ENCODE data around the gene SH3RF3.

The SH3RF3 gene

DNA sequence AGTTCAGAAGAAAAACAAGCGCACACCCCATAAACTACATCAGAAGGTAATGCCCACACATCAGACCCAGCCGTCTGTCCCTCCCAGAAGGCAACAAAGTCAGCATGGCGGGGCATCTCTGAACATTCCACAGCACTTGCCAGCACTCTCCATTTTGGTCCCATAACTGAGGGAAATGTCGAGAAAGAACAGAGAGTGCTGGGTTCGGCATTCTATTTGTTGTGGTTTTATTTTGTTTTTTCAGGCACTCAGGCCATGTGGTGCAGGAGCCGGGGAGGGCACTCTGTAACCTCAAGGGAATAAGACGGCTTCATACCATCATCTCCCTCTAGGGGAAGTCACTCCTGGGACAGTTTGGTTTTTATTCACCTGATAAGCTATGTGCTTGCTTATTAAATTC is 328.8 kb downstream of the SH3RF3 start:
- Histone ChIP-seq H3K4me3 (ENCODE audit: low read depth, low read length) (no peak overlapping the region), H3K4me2 (ENCODE audit: low read length) (no peak overlapping the region)
- TF ChIP-seq, protein P1, sequence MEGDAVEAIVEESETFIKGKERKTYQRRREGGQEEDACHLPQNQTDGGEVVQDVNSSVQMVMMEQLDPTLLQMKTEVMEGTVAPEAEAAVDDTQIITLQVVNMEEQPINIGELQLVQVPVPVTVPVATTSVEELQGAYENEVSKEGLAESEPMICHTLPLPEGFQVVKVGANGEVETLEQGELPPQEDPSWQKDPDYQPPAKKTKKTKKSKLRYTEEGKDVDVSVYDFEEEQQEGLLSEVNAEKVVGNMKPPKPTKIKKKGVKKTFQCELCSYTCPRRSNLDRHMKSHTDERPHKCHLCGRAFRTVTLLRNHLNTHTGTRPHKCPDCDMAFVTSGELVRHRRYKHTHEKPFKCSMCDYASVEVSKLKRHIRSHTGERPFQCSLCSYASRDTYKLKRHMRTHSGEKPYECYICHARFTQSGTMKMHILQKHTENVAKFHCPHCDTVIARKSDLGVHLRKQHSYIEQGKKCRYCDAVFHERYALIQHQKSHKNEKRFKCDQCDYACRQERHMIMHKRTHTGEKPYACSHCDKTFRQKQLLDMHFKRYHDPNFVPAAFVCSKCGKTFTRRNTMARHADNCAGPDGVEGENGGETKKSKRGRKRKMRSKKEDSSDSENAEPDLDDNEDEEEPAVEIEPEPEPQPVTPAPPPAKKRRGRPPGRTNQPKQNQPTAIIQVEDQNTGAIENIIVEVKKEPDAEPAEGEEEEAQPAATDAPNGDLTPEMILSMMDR (IDR thresholded peaks at IDR 0.05), result no peak

DNA sequence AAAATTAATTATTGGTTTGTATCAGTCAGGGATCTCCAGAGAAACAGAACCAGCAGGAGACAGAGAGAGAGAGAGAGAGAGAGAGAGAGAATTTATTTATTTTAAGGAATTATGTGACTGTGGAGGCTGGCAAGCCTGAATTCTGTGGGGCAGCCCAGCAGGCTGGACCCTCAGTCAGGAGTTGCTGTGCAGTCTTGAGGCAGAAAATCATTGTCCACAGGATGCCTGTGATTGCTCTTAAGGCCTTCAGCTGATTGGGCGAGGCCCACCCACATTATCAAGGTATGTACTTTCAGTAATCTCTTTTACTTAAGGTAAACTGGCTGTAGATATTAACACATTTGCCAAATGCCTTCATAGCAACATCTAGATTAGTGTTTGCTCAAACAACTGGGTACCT is 329.5 kb downstream of the SH3RF3 start:
- Histone ChIP-seq H3K4me2 (ENCODE audit: low read length) (no peak overlapping the region), H3K9me3 (ENCODE audit: control insufficient read depth, low read length) (no peaks in the 10 kb centered on the region), H3K4me3 (ENCODE audit: low read depth, low read length) (no peak overlapping the region), H3K9ac (no peak overlapping the region), H3K27ac (no peak overlapping the region), H3K4me1 (no peaks in the 10 kb centered on the region), H3K36me3 (ENCODE audit: control insufficient read depth, insufficient read depth, low read length) (no peaks in the 10 kb centered on the region), H3K27me3 (ENCODE audit: control insufficient read depth, insufficient read depth, low read length) (no peaks in the 10 kb centered on the region), H3K79me2 (no peaks in the 10 kb centered on the region), H2AFZ (no peak overlapping the region)
- TF ChIP-seq, protein P1 (IDR thresholded peaks at IDR 0.05), result no peak

More for the DNA sequence above, 328.8 kb downstream of the SH3RF3 start:
- no peak overlapping the region for H3K27ac ChIP-seq
- no peaks in the 10 kb centered on the region for H3K4me1 ChIP-seq
- no peaks in the 10 kb centered on the region for H3K9me3 ChIP-seq (ENCODE audit: control insufficient read depth, low read length)
- no peak overlapping the region for H3K9ac ChIP-seq
- no peak overlapping the region for H2AFZ ChIP-seq
- H3K36me3 ChIP-seq (ENCODE audit: control insufficient read depth, insufficient read depth, low read length), result no peaks in the 10 kb centered on the region
- no peaks in the 10 kb centered on the region for H3K79me2 ChIP-seq
- no peaks in the 10 kb centered on the region for H3K27me3 ChIP-seq (ENCODE audit: control insufficient read depth, insufficient read depth, low read length)

DNA sequence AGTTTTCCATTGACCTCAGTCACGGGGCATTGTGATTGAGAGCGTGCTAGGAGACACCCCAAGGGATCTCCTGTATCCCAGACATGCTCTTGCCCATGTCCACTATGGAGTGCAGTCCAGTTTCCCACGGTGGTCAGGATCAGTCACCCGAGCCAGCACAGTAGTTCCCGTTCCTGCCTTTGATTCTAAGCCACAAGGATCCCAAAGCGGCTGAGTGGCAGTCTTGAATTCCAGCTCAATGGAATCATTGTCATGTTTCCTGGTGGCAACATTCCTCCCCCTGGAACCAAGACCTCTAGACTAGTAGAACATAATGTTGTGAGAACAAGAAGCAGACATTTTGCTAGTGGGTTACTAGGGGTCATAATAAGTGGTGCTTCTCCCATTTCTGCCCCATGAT is 330.5 kb downstream of the SH3RF3 start:
- no peak overlapping the region for H3K27ac ChIP-seq
- H3K4me2 ChIP-seq (ENCODE audit: low read length), result no peak overlapping the region
- TF ChIP-seq, protein P1 (IDR thresholded peaks at IDR 0.05), result no peak
- no peak overlapping the region for H2AFZ ChIP-seq
- no peaks in the 10 kb centered on the region for H3K27me3 ChIP-seq (ENCODE audit: control insufficient read depth, insufficient read depth, low read length)
- H3K4me1 ChIP-seq, result no peaks in the 10 kb centered on the region
- no peaks in the 10 kb centered on the region for H3K36me3 ChIP-seq (ENCODE audit: control insufficient read depth, insufficient read depth, low read length)
- no peaks in the 10 kb centered on the region for H3K9me3 ChIP-seq (ENCODE audit: control insufficient read depth, low read length)
- no peaks in the 10 kb centered on the region for H3K79me2 ChIP-seq
- H3K4me3 ChIP-seq (ENCODE audit: low read depth, low read length), result no peak overlapping the region
- no peak overlapping the region for H3K9ac ChIP-seq

DNA sequence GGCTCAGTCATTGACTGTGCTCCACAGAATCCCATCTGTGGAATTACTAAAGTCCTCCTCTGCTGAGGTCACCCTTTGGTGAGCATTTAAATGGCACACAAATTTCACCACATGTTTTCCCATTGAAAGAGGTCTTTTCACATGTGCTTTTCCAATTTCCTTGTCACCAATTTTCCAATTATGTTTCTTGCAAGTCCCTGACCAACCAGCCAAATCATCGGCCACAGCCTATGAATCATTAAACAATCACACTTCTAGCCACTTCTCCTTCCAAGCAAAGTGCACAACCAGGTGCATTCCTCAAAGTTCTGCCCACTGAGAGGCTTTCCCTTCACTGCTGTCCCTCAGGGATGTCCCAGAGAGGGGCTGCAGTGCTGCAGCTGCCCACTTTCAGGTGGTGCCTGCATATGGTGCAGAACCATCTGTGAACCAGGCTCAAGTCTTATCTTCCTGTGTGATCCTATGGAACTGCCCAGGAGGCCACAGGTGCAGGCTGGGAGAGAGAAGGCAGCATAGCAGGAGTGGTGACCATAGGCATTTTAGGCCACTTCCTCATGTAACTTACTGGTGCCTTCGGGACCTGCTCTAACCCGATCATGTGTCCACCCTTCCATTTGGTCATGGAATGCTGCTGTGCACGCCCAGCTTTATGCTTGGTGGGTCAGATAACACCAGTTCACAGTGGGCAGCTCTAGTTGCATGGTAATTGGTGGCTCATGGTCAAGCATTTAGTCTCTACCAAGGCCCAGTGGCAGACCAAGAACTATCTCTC is 331.7 kb downstream of the SH3RF3 start:
- TF ChIP-seq, protein P1 (IDR thresholded peaks at IDR 0.05), result no peak

DNA sequence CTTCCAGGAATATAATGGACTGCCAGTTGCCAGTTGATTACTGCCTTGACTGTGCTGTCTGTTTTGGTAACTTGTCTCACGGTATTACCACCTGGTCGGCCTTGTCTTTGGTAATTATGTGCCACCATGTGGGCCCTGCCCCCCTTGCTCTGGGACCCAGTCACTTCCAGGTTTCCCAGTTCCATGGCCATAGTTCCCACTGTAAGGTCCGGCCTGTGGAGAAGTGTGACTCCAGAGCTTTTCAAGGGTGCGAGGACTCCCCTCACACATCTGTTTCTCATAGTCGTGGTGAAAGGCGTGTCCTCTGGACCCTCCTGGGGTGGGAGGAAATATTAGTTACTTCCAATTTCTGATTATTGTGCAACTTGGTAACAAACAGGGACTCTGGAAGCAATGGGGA is 334.2 kb downstream of the SH3RF3 start:
- no peaks in the 10 kb centered on the region for H3K36me3 ChIP-seq (ENCODE audit: control insufficient read depth, insufficient read depth, low read length)
- H3K4me2 ChIP-seq (ENCODE audit: low read length), result no peak overlapping the region
- no peak overlapping the region for H3K27ac ChIP-seq
- no peaks in the 10 kb centered on the region for H3K27me3 ChIP-seq (ENCODE audit: control insufficient read depth, insufficient read depth, low read length)
- H2AFZ ChIP-seq, result no peak overlapping the region
- no peaks in the 10 kb centered on the region for H3K4me1 ChIP-seq
- H3K79me2 ChIP-seq, result no peaks in the 10 kb centered on the region
- TF ChIP-seq, protein P1 (IDR thresholded peaks at IDR 0.05), result no peak
- H3K9me3 ChIP-seq (ENCODE audit: control insufficient read depth, low read length), result no peaks in the 10 kb centered on the region
- H3K4me3 ChIP-seq (ENCODE audit: low read depth, low read length), result no peak overlapping the region
- no peak overlapping the region for H3K9ac ChIP-seq

More for the DNA sequence above, 331.7 kb downstream of the SH3RF3 start:
- Histone ChIP-seq H3K4me1 (no peaks in the 10 kb centered on the region), H3K4me3 (ENCODE audit: low read depth, low read length) (no peak overlapping the region), H3K4me2 (ENCODE audit: low read length) (no peak overlapping the region), H3K9me3 (ENCODE audit: control insufficient read depth, low read length) (no peaks in the 10 kb centered on the region), H3K9ac (no peak overlapping the region), H3K27me3 (ENCODE audit: control insufficient read depth, insufficient read depth, low read length) (no peaks in the 10 kb centered on the region), H3K36me3 (ENCODE audit: control insufficient read depth, insufficient read depth, low read length) (no peaks in the 10 kb centered on the region), H3K27ac (no peak overlapping the region), H2AFZ (no peak overlapping the region), H3K79me2 (no peaks in the 10 kb centered on the region)
